GM21360 (cell line): ENCODE measurements around the gene MACROD2.

Experiments
- ATAC-seq: cut with Tn5 transposase; IDR thresholded peaks from one replicate; pipeline ENCODE4 v1.9.1; 2021; ENCODE audit warnings: mild to moderate bottlenecking, moderate library complexity; ENCODE audit not compliant: unreplicated experiment

MACROD2 gene

DNA sequence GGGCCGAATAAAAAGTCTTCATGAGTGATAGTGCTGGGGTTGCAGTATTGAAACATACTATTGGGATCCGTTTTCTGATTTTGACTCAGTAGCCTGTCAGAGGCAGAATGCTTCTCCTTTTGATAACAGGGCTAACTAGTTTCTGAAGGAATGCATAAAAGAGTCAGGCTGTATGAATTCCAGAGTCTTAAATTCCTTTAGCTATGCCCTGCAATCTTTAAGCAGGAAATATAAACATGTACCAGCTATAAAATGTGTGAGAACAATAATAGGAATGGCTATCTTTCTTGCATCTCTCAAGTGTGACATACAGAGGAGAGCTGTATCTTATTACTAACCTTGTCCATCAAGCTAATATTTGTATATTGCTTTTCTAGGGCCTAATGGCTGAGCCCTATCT, 1660.8 kb downstream of the MACROD2 start:
- ATAC-seq = no peak

GRCh38 chr20:15658295-15658694, 1663.0 kb downstream of the MACROD2 start:
- no peak for ATAC-seq

DNA sequence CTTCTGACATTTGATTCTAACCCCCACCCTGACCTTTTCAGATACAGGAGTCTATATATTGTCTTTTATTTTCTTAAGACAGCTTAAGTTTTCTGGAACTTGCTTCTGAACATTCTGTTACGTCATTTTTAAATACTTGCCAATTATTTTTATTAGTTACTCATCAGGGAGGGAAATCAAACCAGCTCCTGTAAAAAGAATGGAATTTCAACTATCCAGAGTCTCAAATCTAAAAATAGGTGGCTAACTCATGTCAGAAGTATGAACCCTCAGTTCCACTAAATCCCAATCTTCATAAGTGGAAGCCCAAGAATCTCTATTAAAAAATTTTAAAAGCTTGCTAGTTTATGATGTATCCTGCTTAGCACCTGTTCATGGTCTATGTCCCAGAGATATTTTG, 1677.9 kb downstream of the MACROD2 start:
- no peak for ATAC-seq

- no peak for ATAC-seq
These were observed 1679.1 kb downstream of the MACROD2 start for GRCh38 chr20:15674253-15675060.

DNA sequence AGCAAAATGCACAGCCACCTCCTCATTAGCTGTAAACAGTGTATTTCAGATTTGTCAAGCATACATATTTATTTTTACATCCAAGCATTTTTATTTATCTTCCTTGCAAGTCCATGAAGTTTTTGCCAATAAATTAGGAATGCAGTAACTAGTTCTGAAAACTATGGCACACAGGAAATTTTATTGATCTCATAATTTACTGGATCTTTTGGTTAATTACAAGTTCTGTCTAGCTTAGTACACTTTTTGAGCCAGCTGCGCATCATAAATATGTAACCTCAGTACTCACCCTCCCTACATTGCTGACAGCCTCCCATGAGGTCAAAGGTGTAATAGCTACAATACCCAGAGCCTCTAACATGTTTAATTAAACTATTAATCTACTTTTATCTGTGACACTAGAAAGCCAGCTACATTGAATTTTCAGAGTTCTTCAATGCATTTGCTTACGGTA, 1679.8 kb downstream of the MACROD2 start:
- ATAC-seq = no peak

DNA sequence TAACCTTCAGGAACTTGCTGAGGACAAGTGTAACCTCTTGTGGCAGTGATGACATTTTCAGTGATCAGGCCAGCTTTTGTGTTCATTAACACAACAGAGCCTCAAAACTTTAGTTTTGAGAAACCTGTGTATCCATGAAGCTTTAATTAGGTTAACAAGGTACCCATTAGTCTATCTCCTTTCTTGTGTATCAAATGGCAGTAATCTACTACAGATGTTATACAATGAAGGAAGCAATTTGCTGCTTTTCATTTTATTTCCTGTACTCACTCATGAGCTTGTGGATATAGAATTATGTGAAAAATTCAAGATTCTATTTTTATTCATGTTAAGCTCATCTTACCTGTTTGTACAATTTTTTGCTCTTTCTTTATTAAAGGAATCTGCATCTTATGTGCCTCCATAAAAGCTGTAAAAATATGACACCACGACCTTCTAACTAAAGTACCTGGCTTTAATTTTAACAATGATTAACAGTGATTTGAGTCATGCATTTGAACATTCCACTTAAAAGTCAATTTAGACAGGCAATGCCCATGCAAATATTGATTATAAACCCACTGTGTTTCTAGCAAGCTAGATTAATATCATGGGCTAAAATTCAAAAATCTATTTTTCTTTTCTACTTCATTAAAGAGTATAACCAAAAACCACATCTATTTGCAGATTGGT, 1680.6 kb downstream of the MACROD2 start:
- ATAC-seq = no peak

- no peak for ATAC-seq
These were observed 1681.5 kb downstream of the MACROD2 start for GRCh38 chr20:15676815-15677214.

DNA sequence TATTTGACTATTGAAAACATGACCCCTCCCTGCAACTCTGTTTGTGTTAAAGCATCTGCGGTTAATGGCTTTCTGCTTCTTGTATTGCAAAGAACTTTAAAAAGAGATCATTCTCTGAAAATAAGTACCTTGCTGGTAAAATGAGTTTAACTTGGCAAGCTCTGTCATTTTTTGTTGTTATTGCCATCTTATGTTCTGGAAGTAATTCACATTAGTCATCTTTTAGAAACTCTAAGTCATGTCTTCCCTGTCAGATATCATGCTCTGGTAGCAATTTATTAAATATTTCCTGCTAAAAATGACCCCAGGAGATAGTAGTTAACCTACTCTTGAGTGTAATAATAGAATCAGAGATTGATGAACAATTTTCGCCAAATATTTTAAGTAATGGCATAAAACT, 1687.4 kb downstream of the MACROD2 start:
- no peak for ATAC-seq

GRCh38 chr20:15692570-15692969, 1697.3 kb downstream of the MACROD2 start:
- no peak for ATAC-seq

GRCh38 chr20:15699431-15700146, 1704.3 kb downstream of the MACROD2 start:
- no peak for ATAC-seq

DNA sequence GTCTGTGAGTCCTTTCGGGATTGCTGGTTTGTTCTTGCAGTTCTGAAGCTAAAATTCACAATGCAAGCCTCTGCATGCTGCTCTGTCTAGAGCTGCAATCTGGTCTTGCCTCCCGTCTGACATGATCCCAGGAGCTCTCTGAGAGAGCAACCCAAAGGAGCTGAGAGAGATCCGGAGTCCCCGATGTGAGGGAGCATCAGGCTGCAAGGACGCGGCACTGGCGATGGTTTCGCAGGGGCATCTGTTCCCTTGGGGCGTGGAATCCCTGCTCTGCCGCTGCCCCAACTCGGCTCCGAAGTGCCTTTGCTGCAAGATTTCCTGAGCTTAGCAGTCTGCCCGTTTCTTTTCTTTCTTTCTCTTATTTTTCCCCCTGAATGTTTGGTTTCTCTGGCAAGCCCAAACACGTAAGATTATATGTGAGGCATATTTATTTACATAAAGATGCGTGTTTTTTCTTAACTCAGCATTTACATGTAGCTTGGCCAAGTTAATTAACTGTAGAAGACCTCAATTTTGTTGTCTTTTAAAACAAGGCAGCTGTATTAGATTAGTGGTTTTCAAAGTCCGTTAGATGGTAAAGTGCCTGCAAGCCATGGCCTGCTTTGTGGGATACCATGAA, 1704.9 kb downstream of the MACROD2 start:
- ATAC-seq = no peak

DNA sequence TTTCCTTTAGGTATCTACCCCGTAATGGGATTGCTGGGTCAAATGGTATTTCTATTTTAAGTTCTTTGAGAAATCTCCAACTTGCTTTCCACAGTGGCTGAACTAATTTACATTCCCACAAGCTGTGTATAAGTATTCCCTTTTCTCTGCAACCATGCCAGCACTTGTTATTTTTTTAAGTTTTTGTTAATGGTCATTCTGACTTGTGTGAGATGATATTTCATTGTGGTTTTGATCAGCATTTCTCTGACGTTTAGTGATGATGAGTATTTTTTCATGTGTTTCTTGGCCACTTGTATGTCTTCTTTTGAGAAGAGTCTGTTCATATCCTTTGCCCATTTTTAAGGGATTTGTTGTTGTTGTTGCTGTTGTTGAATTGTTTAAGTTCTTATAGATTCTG, 1706.8 kb downstream of the MACROD2 start:
- ATAC-seq = no peak

GRCh38 chr20:15703171-15703911, 1708.0 kb downstream of the MACROD2 start:
- ATAC-seq = no peak

- ATAC-seq = no peak
These were observed 1710.7 kb downstream of the MACROD2 start for GRCh38 chr20:15705975-15706374.

DNA sequence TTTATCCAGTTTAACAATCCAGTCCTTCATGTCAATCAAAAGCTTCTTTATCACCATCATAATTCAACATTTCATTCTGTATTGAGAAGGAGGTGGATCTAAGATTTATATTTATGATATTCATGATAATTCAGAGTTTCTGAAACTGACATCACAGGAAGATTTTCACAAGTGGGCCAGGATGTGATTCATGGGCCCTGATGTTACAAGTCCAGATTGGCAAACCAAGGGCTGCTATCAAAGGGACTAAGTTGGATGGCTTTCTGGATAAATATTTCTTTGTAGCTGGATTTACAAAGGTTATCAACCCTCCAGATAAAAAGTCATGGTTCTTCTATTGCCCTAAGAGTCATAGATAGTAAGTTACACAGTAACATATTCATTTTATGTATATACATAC, 1711.4 kb downstream of the MACROD2 start:
- no peak for ATAC-seq

DNA sequence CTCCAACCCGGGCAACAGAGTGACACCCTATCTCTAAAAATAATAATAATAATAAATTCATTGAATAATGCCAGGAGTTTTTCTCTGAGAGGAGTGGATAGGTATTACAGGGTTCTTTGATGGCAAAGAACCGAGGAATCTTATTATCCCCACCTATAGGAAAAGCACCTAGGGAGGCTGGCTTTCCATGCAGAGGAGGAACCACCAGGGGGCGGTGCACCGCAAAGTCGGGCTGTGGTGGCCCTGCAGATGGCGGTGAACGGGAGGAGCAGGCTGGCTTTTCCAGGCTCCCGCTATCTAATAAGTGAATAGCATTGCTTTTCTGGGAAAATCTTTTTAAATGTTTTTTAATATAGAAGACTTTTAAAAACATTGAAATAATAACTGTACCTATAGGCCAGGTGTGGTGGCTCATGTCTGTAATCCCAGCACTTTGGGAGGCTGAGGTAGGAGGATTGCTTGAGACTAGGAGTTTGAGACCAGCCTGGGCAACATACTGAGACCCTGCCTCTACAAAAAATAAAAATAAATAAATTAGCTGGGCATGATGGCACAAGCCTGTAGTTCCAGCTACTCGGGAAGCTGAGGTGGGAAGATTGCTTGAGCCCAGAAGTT, 1713.8 kb downstream of the MACROD2 start:
- peak; percentile 59 for ATAC-seq

- ATAC-seq = no peak
These were observed 1715.3 kb downstream of the MACROD2 start for GRCh38 chr20:15710636-15711035.

DNA sequence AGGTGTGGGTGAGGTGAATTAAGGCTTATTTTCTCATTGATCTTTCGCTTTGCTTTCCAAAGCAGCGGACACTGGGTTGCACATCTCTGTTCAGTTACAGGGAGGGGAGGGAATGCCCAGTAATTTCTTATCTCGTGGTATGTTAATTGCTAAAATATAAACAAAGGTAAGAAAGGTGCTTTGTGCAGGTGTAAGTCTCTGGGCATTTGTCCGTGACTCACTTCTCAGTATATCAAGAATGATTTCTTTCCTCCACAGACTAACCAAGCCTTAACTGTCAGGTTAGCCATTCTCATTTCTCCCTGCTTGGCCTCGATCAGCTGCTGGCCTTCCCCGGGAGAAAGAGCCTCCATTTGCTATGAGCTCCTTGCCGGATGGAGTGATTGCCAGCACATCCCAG, 1715.9 kb downstream of the MACROD2 start:
- no peak for ATAC-seq

GRCh38 chr20:15716256-15716655, 1720.9 kb downstream of the MACROD2 start:
- ATAC-seq = no peak

DNA sequence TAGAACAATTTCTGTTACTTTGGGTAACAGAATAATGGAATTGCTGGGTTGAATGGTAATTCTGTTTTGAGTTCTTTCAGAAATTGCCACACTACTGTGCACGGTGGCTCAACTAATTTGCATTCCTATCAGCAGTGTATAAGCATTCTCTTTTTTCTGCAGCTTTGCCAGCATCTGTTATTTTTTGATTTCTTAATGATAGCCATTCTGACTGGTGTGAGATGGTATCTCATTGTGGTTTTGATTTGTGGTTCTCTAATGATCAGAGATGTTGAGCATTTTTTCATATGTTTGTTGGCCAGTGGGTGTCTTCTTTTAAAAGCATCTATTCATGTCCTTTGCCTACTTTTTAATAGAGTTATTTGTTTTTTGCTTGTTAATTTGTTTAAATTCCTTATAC, 1731.1 kb downstream of the MACROD2 start:
- ATAC-seq = no peak
